ENCODE results near the gene CMTM4. TPM values are rescaled to one million over a fixed set of nuclear protein-coding genes. Genes with fewer than 3 reads are reported as not detected.
"Not testable (repeated sequence)": the region's sequence is repeated elsewhere in the genome, so short reads cannot be mapped to it uniquely, and the experiment has no call there.

The CMTM4 gene
- total RNA-seq, 2 donors from 2014 or later: 1.1 to 1.5 TPM

- Mint-ChIP-seq H3K36me3 (ENCODE audit: low read depth) (no peaks in the 10 kb centered on the region), H3K4me1 (peaks cover 5% of the 10 kb centered on the region), H3K4me3 (peak overlapping the region; percentile 36), H3K27me3 (no peaks in the 10 kb centered on the region), H3K27ac (no peak overlapping the region)
- DNase-seq (no peak), ATAC-seq (no peak)
- no peaks in the 10 kb centered on the region for H3K9me3 ChIP-seq (ENCODE audit: control insufficient read depth, low read length, poor library complexity, severe bottlenecking)
Measured at GRCh38 chr16:66698046-66698445, 1.5 kb upstream of the CMTM4 start.

GRCh38 chr16:66695935-66696668, 441 bp downstream of the CMTM4 start:
- H3K36me3 Mint-ChIP-seq (ENCODE audit: low read depth): no peaks in the 10 kb centered on the region
- H3K4me1 Mint-ChIP-seq: peaks cover 5% of the 10 kb centered on the region
- H3K27me3 Mint-ChIP-seq: peaks cover 2% of the 10 kb centered on the region
- peak; percentile 52 for ATAC-seq
- H3K4me3 Mint-ChIP-seq: peak overlapping the region; percentile 85
- no peaks in the 10 kb centered on the region for H3K9me3 ChIP-seq (ENCODE audit: control insufficient read depth, low read length, poor library complexity, severe bottlenecking)
- no peak overlapping the region for H3K27ac Mint-ChIP-seq
- DNase-seq: peak in 1 of 3 donors; percentile 14

GRCh38 chr16:66695471-66695934, 1.0 kb downstream of the CMTM4 start:
- H3K4me1 Mint-ChIP-seq: peaks cover 5% of the 10 kb centered on the region
- H3K27me3 Mint-ChIP-seq: peaks cover 8% of the 10 kb centered on the region
- H3K4me3 Mint-ChIP-seq: peak overlapping the region; percentile 85
- ATAC-seq (no peak), DNase-seq (no peak)
- H3K9me3 ChIP-seq (ENCODE audit: control insufficient read depth, low read length, poor library complexity, severe bottlenecking): no peaks in the 10 kb centered on the region
- no peak overlapping the region for H3K27ac Mint-ChIP-seq
- no peaks in the 10 kb centered on the region for H3K36me3 Mint-ChIP-seq (ENCODE audit: low read depth)

GRCh38 chr16:66693149-66693548, 3.4 kb downstream of the CMTM4 start:
- no peaks in the 10 kb centered on the region for H3K36me3 Mint-ChIP-seq (ENCODE audit: low read depth)
- DNase-seq (no peak), ATAC-seq (no peak)
- peaks cover 15% of the 10 kb centered on the region for H3K27me3 Mint-ChIP-seq
- H3K4me3 Mint-ChIP-seq: no peak overlapping the region
- no peaks in the 10 kb centered on the region for H3K9me3 ChIP-seq (ENCODE audit: control insufficient read depth, low read length, poor library complexity, severe bottlenecking)
- H3K4me1 Mint-ChIP-seq: peaks cover 5% of the 10 kb centered on the region
- H3K27ac Mint-ChIP-seq: no peak overlapping the region

GRCh38 chr16:66692341-66692740, 4.2 kb downstream of the CMTM4 start:
- ATAC-seq: no peak
- H3K36me3 Mint-ChIP-seq (ENCODE audit: low read depth): no peaks in the 10 kb centered on the region
- H3K4me3 Mint-ChIP-seq: no peak overlapping the region
- H3K9me3 ChIP-seq (ENCODE audit: control insufficient read depth, low read length, poor library complexity, severe bottlenecking): no peaks in the 10 kb centered on the region
- no peak for DNase-seq
- H3K27ac Mint-ChIP-seq: no peak overlapping the region
- peaks cover 5% of the 10 kb centered on the region for H3K4me1 Mint-ChIP-seq
- peaks cover 16% of the 10 kb centered on the region for H3K27me3 Mint-ChIP-seq

GRCh38 chr16:66691234-66691633, 5.3 kb downstream of the CMTM4 start:
- DNase-seq (no peak), ATAC-seq (no peak)
- peaks cover 5% of the 10 kb centered on the region for H3K4me1 Mint-ChIP-seq
- no peak overlapping the region for H3K27ac Mint-ChIP-seq
- H3K4me3 Mint-ChIP-seq: no peak overlapping the region
- peaks cover 16% of the 10 kb centered on the region for H3K27me3 Mint-ChIP-seq
- no peaks in the 10 kb centered on the region for H3K36me3 Mint-ChIP-seq (ENCODE audit: low read depth)
- no peaks in the 10 kb centered on the region for H3K9me3 ChIP-seq (ENCODE audit: control insufficient read depth, low read length, poor library complexity, severe bottlenecking)

GRCh38 chr16:66690106-66690847, 6.3 kb downstream of the CMTM4 start:
- ATAC-seq: no peak
- H3K27ac Mint-ChIP-seq: no peak overlapping the region
- peaks cover 4% of the 10 kb centered on the region for H3K4me1 Mint-ChIP-seq
- H3K36me3 Mint-ChIP-seq (ENCODE audit: low read depth): no peaks in the 10 kb centered on the region
- H3K27me3 Mint-ChIP-seq: peaks cover 16% of the 10 kb centered on the region
- H3K9me3 ChIP-seq (ENCODE audit: control insufficient read depth, low read length, poor library complexity, severe bottlenecking): no peaks in the 10 kb centered on the region
- no peak overlapping the region for H3K4me3 Mint-ChIP-seq
- no peak for DNase-seq

GRCh38 chr16:66689282-66689681, 7.3 kb downstream of the CMTM4 start:
- no peak for DNase-seq

GRCh38 chr16:66687906-66688625, 8.5 kb downstream of the CMTM4 start:
- Mint-ChIP-seq H3K27me3 (peaks cover 16% of the 10 kb centered on the region), H3K4me1 (no peaks in the 10 kb centered on the region), H3K36me3 (ENCODE audit: low read depth) (no peaks in the 10 kb centered on the region), H3K4me3 (no peak overlapping the region), H3K27ac (no peak overlapping the region)
- ATAC-seq (no peak), DNase-seq (no peak)
- no peaks in the 10 kb centered on the region for H3K9me3 ChIP-seq (ENCODE audit: control insufficient read depth, low read length, poor library complexity, severe bottlenecking)

More at GRCh38 chr16:66689282-66689681, 7.3 kb downstream of the CMTM4 start:
- peaks cover 16% of the 10 kb centered on the region for H3K27me3 Mint-ChIP-seq
- H3K9me3 ChIP-seq (ENCODE audit: control insufficient read depth, low read length, poor library complexity, severe bottlenecking): no peaks in the 10 kb centered on the region
- no peak overlapping the region for H3K27ac Mint-ChIP-seq
- H3K36me3 Mint-ChIP-seq (ENCODE audit: low read depth): no peaks in the 10 kb centered on the region
- no peak for ATAC-seq
- H3K4me3 Mint-ChIP-seq: no peak overlapping the region
- H3K4me1 Mint-ChIP-seq: no peaks in the 10 kb centered on the region

- not testable (repeated sequence) for H3K27ac Mint-ChIP-seq; ATAC-seq; DNase-seq; H3K4me1 Mint-ChIP-seq; H3K27me3 Mint-ChIP-seq; H3K9me3 ChIP-seq (ENCODE audit: control insufficient read depth, low read length, poor library complexity, severe bottlenecking); H3K36me3 Mint-ChIP-seq (ENCODE audit: low read depth); H3K4me3 Mint-ChIP-seq
Measured at GRCh38 chr16:66685501-66686115, 10.9 kb downstream of the CMTM4 start.

GRCh38 chr16:66682271-66682670, 14.3 kb downstream of the CMTM4 start:
- no peaks in the 10 kb centered on the region for H3K9me3 ChIP-seq (ENCODE audit: control insufficient read depth, low read length, poor library complexity, severe bottlenecking)
- Mint-ChIP-seq H3K27ac (no peak overlapping the region), H3K36me3 (ENCODE audit: low read depth) (no peaks in the 10 kb centered on the region), H3K4me3 (no peak overlapping the region), H3K27me3 (no peaks in the 10 kb centered on the region), H3K4me1 (no peaks in the 10 kb centered on the region)
- ATAC-seq: no peak
- DNase-seq: no peak

GRCh38 chr16:66681676-66682075, 14.9 kb downstream of the CMTM4 start:
- H3K9me3 ChIP-seq (ENCODE audit: control insufficient read depth, low read length, poor library complexity, severe bottlenecking): no peaks in the 10 kb centered on the region
- Mint-ChIP-seq H3K27ac (no peak overlapping the region), H3K36me3 (ENCODE audit: low read depth) (no peaks in the 10 kb centered on the region), H3K4me3 (no peak overlapping the region), H3K4me1 (no peaks in the 10 kb centered on the region), H3K27me3 (no peaks in the 10 kb centered on the region)
- ATAC-seq (no peak), DNase-seq (no peak)

- ATAC-seq (no peak), DNase-seq (no peak)
- Mint-ChIP-seq H3K36me3 (ENCODE audit: low read depth) (no peaks in the 10 kb centered on the region), H3K4me3 (no peak overlapping the region), H3K27me3 (no peaks in the 10 kb centered on the region), H3K27ac (no peak overlapping the region), H3K4me1 (no peaks in the 10 kb centered on the region)
- H3K9me3 ChIP-seq (ENCODE audit: control insufficient read depth, low read length, poor library complexity, severe bottlenecking): no peaks in the 10 kb centered on the region
Measured at GRCh38 chr16:66678337-66678736, 18.2 kb downstream of the CMTM4 start.

All from T-helper 17 cell (primary cell).